Prostate gland (tissue), 2 donors: ENCODE measurements around the gene VWA8. TPM values are rescaled to one million over a fixed set of nuclear protein-coding genes. Genes with fewer than 3 reads are reported as not detected.
A peak's percentile ranks its signal among the peaks of the same experiment; 100 is the strongest.

Experiments used
- DNase-seq: peaks from one replicate; pipeline ENCODE4 v3.0.0-alpha.2; 2019; ENCODE audit warnings: low spot score
- H3K27ac ChIP-seq, 2 donors: fragments of 200-600 bp; sonication (generic); 2 replicates each; pipeline ENCODE4 v1.5.1; 2017 to 2019
- H3K27me3 ChIP-seq: fragments of 200-600 bp; sonication (generic); replicated peaks from 2 replicates; pipeline ENCODE4 v1.5.1; 2019; ENCODE audit not compliant: insufficient read depth
- H3K36me3 ChIP-seq, 2 donors: fragments of 200-600 bp; sonication (generic); 1 replicate in 1 of 2; 2 replicates in 1 of 2; pipeline versions ENCODE4 v1.5.1 to v1.8.1; 2017 to 2019
- H3K4me1 ChIP-seq: fragments of 200-600 bp; sonication (generic); replicated peaks from 2 replicates; pipeline ENCODE4 v1.5.1; 2019
- H3K4me3 ChIP-seq, 2 donors: fragments of 200-600 bp; sonication (generic); 2 replicates each; pipeline ENCODE4 v1.5.1; 2017 to 2019
- H3K9me3 ChIP-seq: fragments of 200-600 bp; sonication (generic); 2 replicates; pipeline ENCODE4 v1.5.1; 2017
- CTCF ChIP-seq, 4 experiments: fragments of 200-600 bp in 2 of 4; fragments of 450-650 bp in 2 of 4; sonication (generic) in 2 of 4; IDR thresholded peaks; 1 replicate in 3 of 4; 2 replicates in 1 of 4; pipeline ENCODE4 v1.5.1; 2016 to 2019; ENCODE audit warnings: antibody characterized with exemption in 4 of 4, mild to moderate bottlenecking in 2 of 4, moderate library complexity in 2 of 4
- POLR2A ChIP-seq: fragments of 450-650 bp; IDR thresholded peaks from one replicate; pipeline ENCODE4 v1.6.1; 2016; ENCODE audit warnings: antibody characterized with exemption, mild to moderate bottlenecking
- POLR2AphosphoS5 ChIP-seq: sonication (generic); formaldehyde crosslinking; IDR thresholded peaks from one replicate; pipeline ENCODE4 v1.6.1; 2017; ENCODE audit warnings: antibody characterized with exemption
- WGBS: methylation state at CpG from one replicate; pipeline ENCODE4 v1.1.5; 2018; 5-methylcytosine and 5-hydroxymethylcytosine counted together
- intact Hi-C: fragments of 100-400 bp; cut with DNase I; formaldehyde crosslinking; loops from one replicate; pipeline ENCODE4 v1.14.2; 2022
- total RNA-seq, 2 donors: library from RNA; depleted of rRNA; stranded (reverse); fragments of >200 nt; gene quantifications; one replicate each; pipeline ENCODE4 v1.1.0, GENCODE V29; 2016

VWA8 gene
- total RNA-seq, 2 donors from 2014 or later, result 18.1 to 21.8 TPM

- 91% methylated on average over 4 of the region's 4 CpGs for WGBS
- TF ChIP-seq POLR2A (no peak), POLR2AphosphoS5 (no peak), CTCF (IDR thresholded peaks at IDR 0.05) (no peak)
- Histone ChIP-seq H3K27me3 (no peaks in the 10 kb centered on the region), H3K36me3 (no peaks in the 10 kb centered on the region), H3K27ac (peak overlapping the region in 1 of 2 donors; percentile 80), H3K9me3 (no peaks in the 10 kb centered on the region), H3K4me1 (peaks cover 4% of the 10 kb centered on the region), H3K4me3 (no peak overlapping the region)
- no peak for DNase-seq
- intact Hi-C loops, result no loop called here
Measured at GRCh38 chr13:41722684-41723535, 238.0 kb downstream of the VWA8 start.

DNA sequence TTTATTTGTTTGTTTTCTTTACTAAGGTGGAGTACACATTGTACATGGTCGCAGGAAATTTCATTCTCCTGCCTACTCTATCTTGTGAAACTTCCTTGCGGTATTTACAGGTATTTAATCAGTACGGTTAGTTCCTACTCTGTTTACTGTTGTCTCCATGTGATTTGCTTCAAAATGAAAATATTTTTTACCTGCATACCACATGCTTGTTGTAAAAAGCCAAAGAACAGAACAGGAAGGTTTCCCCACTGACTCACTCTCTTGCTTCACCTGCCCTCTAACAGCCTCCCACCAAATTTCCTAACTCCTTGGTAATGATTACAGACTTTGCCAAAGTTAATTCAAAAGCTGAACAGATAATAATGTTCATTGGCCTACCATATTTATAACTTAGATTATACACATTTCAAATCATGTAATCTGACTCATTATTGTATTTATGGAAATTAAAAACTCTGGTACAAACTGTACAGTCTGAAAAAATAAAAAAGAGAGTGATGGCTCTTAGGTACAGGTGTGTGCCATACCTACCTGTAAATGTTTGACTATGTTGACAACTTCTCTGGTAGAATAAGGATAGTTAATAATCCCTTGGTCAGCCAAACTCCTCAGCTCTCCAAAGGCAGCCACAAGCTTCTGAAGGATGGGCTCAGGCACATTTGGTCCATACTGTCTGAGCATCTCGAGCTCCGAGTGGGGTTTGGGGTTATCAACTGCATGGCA lies 239.9 kb downstream of the VWA8 start:
- no peaks in the 10 kb centered on the region for H3K27me3 ChIP-seq
- DNase-seq, result peak; percentile 44
- H3K36me3 ChIP-seq, result no peaks in the 10 kb centered on the region
- peaks cover 4% of the 10 kb centered on the region for H3K4me1 ChIP-seq
- 71% methylated on average over 5 of the region's 5 CpGs for WGBS
- intact Hi-C loops, result no loop called here
- H3K9me3 ChIP-seq, result no peaks in the 10 kb centered on the region
- H3K27ac ChIP-seq, result peak overlapping the region; percentile 31 to 80
- H3K4me3 ChIP-seq, result no peak overlapping the region
- TF ChIP-seq POLR2AphosphoS5 (peak; percentile 88), POLR2A (no peak)

GRCh38 chr13:41716236-41716635 lies 244.7 kb downstream of the VWA8 start:
- H3K36me3 ChIP-seq, result no peaks in the 10 kb centered on the region
- no peaks in the 10 kb centered on the region for H3K27me3 ChIP-seq
- peaks cover 4% of the 10 kb centered on the region for H3K4me1 ChIP-seq
- intact Hi-C loops, result no loop called here
- H3K9me3 ChIP-seq, result no peaks in the 10 kb centered on the region
- no peak overlapping the region for H3K4me3 ChIP-seq
- no peak overlapping the region for H3K27ac ChIP-seq
- WGBS, result 39% methylated on average over 1 of the region's 1 CpG
- TF ChIP-seq CTCF (IDR thresholded peaks at IDR 0.05) (no peak), POLR2AphosphoS5 (no peak), POLR2A (no peak)
- no peak for DNase-seq

GRCh38 chr13:41713405-41713804 lies 247.5 kb downstream of the VWA8 start:
- intact Hi-C loops, result no loop called here
- Histone ChIP-seq H3K27me3 (no peaks in the 10 kb centered on the region), H3K36me3 (no peaks in the 10 kb centered on the region), H3K4me3 (no peak overlapping the region), H3K4me1 (no peaks in the 10 kb centered on the region), H3K27ac (no peak overlapping the region), H3K9me3 (no peaks in the 10 kb centered on the region)
- TF ChIP-seq POLR2A (no peak), POLR2AphosphoS5 (no peak), CTCF (IDR thresholded peaks at IDR 0.05) (no peak)
- WGBS, result 80% methylated on average over 1 of the region's 1 CpG
- DNase-seq, result no peak

DNA sequence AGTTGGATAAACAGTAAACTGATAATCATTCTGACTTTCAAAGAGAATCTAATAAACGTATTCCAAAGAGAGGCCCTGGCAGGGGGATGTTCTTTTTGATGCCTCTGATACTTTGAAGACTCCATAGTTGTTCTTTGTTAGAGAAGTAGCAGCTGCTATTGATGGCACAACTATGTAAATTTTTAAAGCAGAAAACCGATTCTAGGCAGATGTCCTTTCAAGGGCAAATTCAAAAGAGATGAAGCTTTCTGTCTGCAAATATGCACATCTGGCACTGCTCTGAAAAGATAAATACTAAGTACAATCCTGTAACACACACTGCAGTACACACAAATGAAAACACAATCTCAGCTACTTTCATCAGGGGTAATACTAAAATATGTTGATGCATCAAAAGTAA lies 250.1 kb downstream of the VWA8 start:
- no peak overlapping the region for H3K27ac ChIP-seq
- DNase-seq, result no peak
- H3K27me3 ChIP-seq, result no peaks in the 10 kb centered on the region
- no peaks in the 10 kb centered on the region for H3K36me3 ChIP-seq
- intact Hi-C loops, result no loop called here
- no peaks in the 10 kb centered on the region for H3K9me3 ChIP-seq
- no peak for TF ChIP-seq POLR2AphosphoS5
- no peaks in the 10 kb centered on the region for H3K4me1 ChIP-seq
- WGBS, result 64% methylated on average over 2 of the region's 2 CpGs
- H3K4me3 ChIP-seq, result no peak overlapping the region
